Measurements from ENCODE around the gene GALM. TPM values are rescaled to one million over a fixed set of nuclear protein-coding genes. Genes with fewer than 3 reads are reported as not detected.

Gene GALM
- total and polyA plus RNA-seq, 2 of the 13 experiments (the other 11 are each of a cell fraction or from before 2014, with no cell fraction given), result 65.5 to 90.0 TPM

DNA sequence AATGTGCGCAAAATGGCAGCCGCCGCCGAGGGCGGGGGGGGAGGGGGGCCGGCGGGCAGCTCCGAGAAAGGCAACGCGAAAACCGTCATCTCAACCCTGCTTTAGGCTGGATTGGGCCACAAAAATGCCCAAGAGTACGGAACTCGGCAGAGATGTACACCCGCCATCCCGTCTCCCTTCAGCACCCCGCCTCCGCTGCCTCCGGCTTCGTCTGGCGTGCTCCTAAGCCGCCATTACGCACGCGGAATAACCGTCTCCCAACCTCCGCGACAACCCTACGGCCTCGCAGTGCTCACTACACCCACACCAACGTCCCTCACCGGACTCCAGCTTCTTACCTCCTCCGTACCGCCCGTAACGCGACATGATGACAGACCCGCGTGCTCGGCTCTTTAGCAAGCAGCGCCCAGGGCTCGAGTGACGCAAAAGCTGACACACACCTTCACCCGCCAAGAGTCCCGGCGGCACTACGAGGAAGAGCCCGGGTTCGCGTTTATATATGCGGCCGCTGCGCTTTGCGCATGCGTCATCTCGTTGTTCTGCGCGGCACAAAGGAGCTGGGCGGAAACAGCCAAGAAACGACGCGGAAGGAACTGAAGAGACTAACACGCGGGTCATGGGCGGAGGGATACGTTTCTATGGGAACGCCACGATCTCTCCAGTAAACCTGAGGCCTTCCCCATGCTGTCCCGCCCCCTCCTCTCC is 85.1 kb downstream of the GALM start, which contains the start of gene SRSF7 (continued):
- TF ChIP-seq PCBP2 (optimal IDR thresholded peaks at IDR 0.05; ENCODE audit: low read depth, low read length, poor library complexity, severe bottlenecking) (no peak), KMT2A (CRISPR knock-in tag; IDR thresholded peaks at IDR 0.05) (peak; percentile 86), KLF12 (CRISPR knock-in tag; IDR thresholded peaks at IDR 0.05; ENCODE audit: borderline replicate concordance) (peak; percentile 27), PTBP1 (IDR thresholded peaks at IDR 0.05; ENCODE audit: low read depth, low read length, poor library complexity, severe bottlenecking) (peak; percentile 47), SRSF1 (optimal IDR thresholded peaks at IDR 0.05; ENCODE audit: low read depth, low read length) (peak; percentile 100), ASH2L (IDR thresholded peaks at IDR 0.05; ENCODE audit: insufficient read length, low read depth, low read length) (peak; percentile 73), SMARCE1 (IDR thresholded peaks at IDR 0.05; ENCODE audit: borderline replicate concordance) (no peak), MED8 (CRISPR knock-in tag; IDR thresholded peaks at IDR 0.05; ENCODE audit: insufficient replicate concordance) (peak; percentile 91), CREM (IDR thresholded peaks at IDR 0.05) (peak; percentile 68), CREM (CRISPR knock-in tag; IDR thresholded peaks at IDR 0.05) (peak; percentile 41; the same call in 1 of the 2 replicates), ZNF354B (CRISPR knock-in tag; IDR thresholded peaks at IDR 0.05) (peak; percentile 94), ZNF564 (CRISPR knock-in tag; IDR thresholded peaks at IDR 0.05) (peak; percentile 95), SATB2 (CRISPR knock-in tag; IDR thresholded peaks at IDR 0.05) (no peak), SALL1 (CRISPR knock-in tag; IDR thresholded peaks at IDR 0.05) (peak; percentile 94), LCORL (IDR thresholded peaks at IDR 0.05) (no peak), LCORL (CRISPR knock-in tag; IDR thresholded peaks at IDR 0.05) (peak; percentile 52; the same call in 1 of the 2 replicates), FIP1L1 (IDR thresholded peaks at IDR 0.05; ENCODE audit: borderline replicate concordance, insufficient read depth, low read depth, low read length) (peak; percentile 30; the same call in 1 of the 2 replicates), ZNF737 (CRISPR knock-in tag; IDR thresholded peaks at IDR 0.05; ENCODE audit: borderline replicate concordance) (0 out of 2 replicates have a peak, but pooled peaks have one; percentile 17), PRMT3 (CRISPR knock-in tag; IDR thresholded peaks at IDR 0.05; ENCODE audit: borderline replicate concordance, low read depth) (peak; percentile 99)
- TF ChIP-seq, protein P1, sequence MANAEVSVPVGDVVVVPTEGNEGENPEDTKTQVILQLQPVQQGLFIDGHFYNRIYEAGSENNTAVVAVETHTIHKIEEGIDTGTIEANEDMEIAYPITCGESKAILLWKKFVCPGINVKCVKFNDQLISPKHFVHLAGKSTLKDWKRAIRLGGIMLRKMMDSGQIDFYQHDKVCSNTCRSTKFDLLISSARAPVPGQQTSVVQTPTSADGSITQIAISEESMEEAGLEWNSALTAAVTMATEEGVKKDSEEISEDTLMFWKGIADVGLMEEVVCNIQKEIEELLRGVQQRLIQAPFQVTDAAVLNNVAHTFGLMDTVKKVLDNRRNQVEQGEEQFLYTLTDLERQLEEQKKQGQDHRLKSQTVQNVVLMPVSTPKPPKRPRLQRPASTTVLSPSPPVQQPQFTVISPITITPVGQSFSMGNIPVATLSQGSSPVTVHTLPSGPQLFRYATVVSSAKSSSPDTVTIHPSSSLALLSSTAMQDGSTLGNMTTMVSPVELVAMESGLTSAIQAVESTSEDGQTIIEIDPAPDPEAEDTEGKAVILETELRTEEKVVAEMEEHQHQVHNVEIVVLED (CRISPR knock-in tag; IDR thresholded peaks at IDR 0.05; ENCODE audit: borderline replicate concordance), result peak; percentile 87
- TF ChIP-seq, protein P2, sequence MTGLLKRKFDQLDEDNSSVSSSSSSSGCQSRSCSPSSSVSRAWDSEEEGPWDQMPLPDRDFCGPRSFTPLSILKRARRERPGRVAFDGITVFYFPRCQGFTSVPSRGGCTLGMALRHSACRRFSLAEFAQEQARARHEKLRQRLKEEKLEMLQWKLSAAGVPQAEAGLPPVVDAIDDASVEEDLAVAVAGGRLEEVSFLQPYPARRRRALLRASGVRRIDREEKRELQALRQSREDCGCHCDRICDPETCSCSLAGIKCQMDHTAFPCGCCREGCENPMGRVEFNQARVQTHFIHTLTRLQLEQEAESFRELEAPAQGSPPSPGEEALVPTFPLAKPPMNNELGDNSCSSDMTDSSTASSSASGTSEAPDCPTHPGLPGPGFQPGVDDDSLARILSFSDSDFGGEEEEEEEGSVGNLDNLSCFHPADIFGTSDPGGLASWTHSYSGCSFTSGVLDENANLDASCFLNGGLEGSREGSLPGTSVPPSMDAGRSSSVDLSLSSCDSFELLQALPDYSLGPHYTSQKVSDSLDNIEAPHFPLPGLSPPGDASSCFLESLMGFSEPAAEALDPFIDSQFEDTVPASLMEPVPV (CRISPR knock-in tag; IDR thresholded peaks at IDR 0.05), result peak; percentile 88
- TF ChIP-seq, protein P3, sequence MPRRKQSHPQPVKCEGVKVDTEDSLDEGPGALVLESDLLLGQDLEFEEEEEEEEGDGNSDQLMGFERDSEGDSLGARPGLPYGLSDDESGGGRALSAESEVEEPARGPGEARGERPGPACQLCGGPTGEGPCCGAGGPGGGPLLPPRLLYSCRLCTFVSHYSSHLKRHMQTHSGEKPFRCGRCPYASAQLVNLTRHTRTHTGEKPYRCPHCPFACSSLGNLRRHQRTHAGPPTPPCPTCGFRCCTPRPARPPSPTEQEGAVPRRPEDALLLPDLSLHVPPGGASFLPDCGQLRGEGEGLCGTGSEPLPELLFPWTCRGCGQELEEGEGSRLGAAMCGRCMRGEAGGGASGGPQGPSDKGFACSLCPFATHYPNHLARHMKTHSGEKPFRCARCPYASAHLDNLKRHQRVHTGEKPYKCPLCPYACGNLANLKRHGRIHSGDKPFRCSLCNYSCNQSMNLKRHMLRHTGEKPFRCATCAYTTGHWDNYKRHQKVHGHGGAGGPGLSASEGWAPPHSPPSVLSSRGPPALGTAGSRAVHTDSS (CRISPR knock-in tag; conservative IDR thresholded peaks at IDR 0.05), result 0 out of 2 replicates have a peak, but pooled peaks have one; percentile 70
- TF ChIP-seq, protein P4, sequence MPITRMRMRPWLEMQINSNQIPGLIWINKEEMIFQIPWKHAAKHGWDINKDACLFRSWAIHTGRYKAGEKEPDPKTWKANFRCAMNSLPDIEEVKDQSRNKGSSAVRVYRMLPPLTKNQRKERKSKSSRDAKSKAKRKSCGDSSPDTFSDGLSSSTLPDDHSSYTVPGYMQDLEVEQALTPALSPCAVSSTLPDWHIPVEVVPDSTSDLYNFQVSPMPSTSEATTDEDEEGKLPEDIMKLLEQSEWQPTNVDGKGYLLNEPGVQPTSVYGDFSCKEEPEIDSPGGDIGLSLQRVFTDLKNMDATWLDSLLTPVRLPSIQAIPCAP (CRISPR knock-in tag; IDR thresholded peaks at IDR 0.05; ENCODE audit: low read depth), result no peak

Measured in HepG2 (cell line).